SU-DHL-6 (cell line): ENCODE data around the gene CATSPERD.

Experiments used
- CTCF ChIP-seq: fragments of 200-600 bp; sonication (generic); IDR thresholded peaks from one replicate; pipeline ENCODE4 v1.5.1; 2017; ENCODE audit warnings: antibody characterized with exemption, mild to moderate bottlenecking, low read length, moderate library complexity; ENCODE audit not compliant: insufficient read depth, poor library complexity, severe bottlenecking
- EZH2phosphoT487 ChIP-seq: fragments of 200-600 bp; sonication (generic), shearing (Covaris generic); conservative IDR thresholded peaks from 2 replicates; pipeline ENCODE4 v1.6.1; 2018; ENCODE audit warnings: mild to moderate bottlenecking, antibody characterized with exemption, low read length, moderate library complexity, mixed read lengths

- no peak for TF ChIP-seq CTCF
- TF ChIP-seq EZH2phosphoT487: no peak
These were observed 101.2 kb downstream of the CATSPERD start for GRCh38 chr19:5821521-5822180.
